ENCODE results near the gene AOPEP.

The AOPEP gene

GRCh38 chr9:95025213-95026147 lies 299.0 kb downstream of the AOPEP start:
- peak; percentile 11 for DNase-seq

GRCh38 chr9:95026148-95026524 lies 299.6 kb downstream of the AOPEP start:
- DNase-seq, result no peak

- peak; percentile 32 for DNase-seq
Observed at GRCh38 chr9:95027914-95028852, 301.7 kb downstream of the AOPEP start.

- peak; percentile 52 for DNase-seq
Observed at GRCh38 chr9:95028853-95029219, 302.3 kb downstream of the AOPEP start.

GRCh38 chr9:95029288-95029687 lies 302.8 kb downstream of the AOPEP start:
- peak; percentile 52 for DNase-seq

GRCh38 chr9:95029720-95030119 lies 303.2 kb downstream of the AOPEP start:
- DNase-seq, result no peak

GRCh38 chr9:95030344-95030743 lies 303.8 kb downstream of the AOPEP start:
- no peak for DNase-seq

GRCh38 chr9:95030920-95031642 lies 304.6 kb downstream of the AOPEP start:
- no peak for DNase-seq

- peak; percentile 90 for DNase-seq
Observed at GRCh38 chr9:95031711-95032461, 305.4 kb downstream of the AOPEP start.

- DNase-seq, result peak; percentile 67
Observed at GRCh38 chr9:95032580-95033341, 306.3 kb downstream of the AOPEP start.

GRCh38 chr9:95035846-95036245 lies 309.3 kb downstream of the AOPEP start:
- no peak for DNase-seq

- DNase-seq, result no peak
Observed at GRCh38 chr9:95036676-95037075, 310.2 kb downstream of the AOPEP start.

GRCh38 chr9:95037789-95038521 lies 311.5 kb downstream of the AOPEP start:
- no peak for DNase-seq

GRCh38 chr9:95038666-95039065 lies 312.2 kb downstream of the AOPEP start:
- no peak for DNase-seq

- DNase-seq, result no peak
Observed at GRCh38 chr9:95040106-95040505, 313.6 kb downstream of the AOPEP start.

GRCh38 chr9:95043826-95044225 lies 317.3 kb downstream of the AOPEP start:
- no peak for DNase-seq

- no peak for DNase-seq
Observed at GRCh38 chr9:95044731-95045508, 318.4 kb downstream of the AOPEP start.

GRCh38 chr9:95045751-95046150 lies 319.3 kb downstream of the AOPEP start:
- no peak for DNase-seq

- DNase-seq, result no peak
Observed at GRCh38 chr9:95047452-95048224, 321.1 kb downstream of the AOPEP start.
